ENCODE measurements around the gene CSRNP3. TPM values are rescaled to one million over a fixed set of nuclear protein-coding genes. Genes with fewer than 3 reads are reported as not detected.

CSRNP3 gene
- total RNA-seq, 1 donor from 2014 or later: 1.9 TPM

DNA sequence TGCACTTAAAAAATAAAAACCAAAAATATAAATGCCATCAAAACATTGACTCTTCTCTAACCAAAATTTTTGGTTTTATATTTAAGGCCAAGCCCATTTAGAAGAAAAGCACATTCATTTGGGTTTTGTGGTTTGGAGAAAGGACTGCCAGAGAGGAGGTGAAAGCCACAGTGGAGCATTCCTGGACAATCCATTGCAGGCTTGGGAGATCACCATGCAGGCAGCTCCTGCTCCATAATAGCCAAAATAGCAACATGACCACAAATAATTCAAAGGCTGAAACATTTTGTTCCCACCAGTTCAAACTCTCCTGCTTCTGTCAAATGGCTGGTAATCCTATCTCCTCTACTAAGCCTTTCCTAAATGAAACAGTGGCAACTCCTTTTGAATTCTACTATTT, 251.0 kb downstream of the CSRNP3 start:
- no peak overlapping the region for H3K4me3 ChIP-seq
- no peaks in the 10 kb centered on the region for H3K9me3 ChIP-seq
- TF ChIP-seq, protein P1, sequence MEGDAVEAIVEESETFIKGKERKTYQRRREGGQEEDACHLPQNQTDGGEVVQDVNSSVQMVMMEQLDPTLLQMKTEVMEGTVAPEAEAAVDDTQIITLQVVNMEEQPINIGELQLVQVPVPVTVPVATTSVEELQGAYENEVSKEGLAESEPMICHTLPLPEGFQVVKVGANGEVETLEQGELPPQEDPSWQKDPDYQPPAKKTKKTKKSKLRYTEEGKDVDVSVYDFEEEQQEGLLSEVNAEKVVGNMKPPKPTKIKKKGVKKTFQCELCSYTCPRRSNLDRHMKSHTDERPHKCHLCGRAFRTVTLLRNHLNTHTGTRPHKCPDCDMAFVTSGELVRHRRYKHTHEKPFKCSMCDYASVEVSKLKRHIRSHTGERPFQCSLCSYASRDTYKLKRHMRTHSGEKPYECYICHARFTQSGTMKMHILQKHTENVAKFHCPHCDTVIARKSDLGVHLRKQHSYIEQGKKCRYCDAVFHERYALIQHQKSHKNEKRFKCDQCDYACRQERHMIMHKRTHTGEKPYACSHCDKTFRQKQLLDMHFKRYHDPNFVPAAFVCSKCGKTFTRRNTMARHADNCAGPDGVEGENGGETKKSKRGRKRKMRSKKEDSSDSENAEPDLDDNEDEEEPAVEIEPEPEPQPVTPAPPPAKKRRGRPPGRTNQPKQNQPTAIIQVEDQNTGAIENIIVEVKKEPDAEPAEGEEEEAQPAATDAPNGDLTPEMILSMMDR (IDR thresholded peaks at IDR 0.05): no peak
- no peak overlapping the region for H3K27ac ChIP-seq
- H3K4me1 ChIP-seq: no peaks in the 10 kb centered on the region
- no peak for DNase-seq
- ATAC-seq: no peak
- intact Hi-C loops (cut with DNase I): no loop called here
- peaks cover 6% of the 10 kb centered on the region for H3K27me3 ChIP-seq
- no peaks in the 10 kb centered on the region for H3K36me3 ChIP-seq

- Histone ChIP-seq H3K4me1 (no peaks in the 10 kb centered on the region), H3K27ac (no peak overlapping the region), H3K9me3 (no peaks in the 10 kb centered on the region), H3K4me3 (no peak overlapping the region), H3K36me3 (no peaks in the 10 kb centered on the region), H3K27me3 (peaks cover 6% of the 10 kb centered on the region)
- ATAC-seq (no peak), DNase-seq (no peak)
- TF ChIP-seq, protein P1 (IDR thresholded peaks at IDR 0.05): no peak
- intact Hi-C loops (cut with DNase I): no loop called here
Observed at GRCh38 chr2:165725421-165725820, 255.9 kb downstream of the CSRNP3 start.

Other genes starting within 250 kb of the CSRNP3 start
- gene SCN2A, start 230.3 kb upstream of the CSRNP3 start, total RNA-seq: 0.58 TPM